ENCODE data around the gene SNX6.

Gene SNX6

GRCh38 chr14:34614638-34615037, 15.3 kb downstream of the SNX6 start:
- TF ChIP-seq ZNF70 (CRISPR knock-in tag; IDR thresholded peaks at IDR 0.05) = no peak
- TF ChIP-seq CREB5 (CRISPR knock-in tag; IDR thresholded peaks at IDR 0.05; ENCODE audit: low read depth) = no peak
- TF ChIP-seq PATZ1 (CRISPR knock-in tag; IDR thresholded peaks at IDR 0.05; ENCODE audit: borderline replicate concordance) = no peak
- TF ChIP-seq POU6F1 (CRISPR knock-in tag; IDR thresholded peaks at IDR 0.05; ENCODE audit: borderline replicate concordance, low read depth) = no peak
- no peak for TF ChIP-seq ZFP30 (CRISPR knock-in tag; IDR thresholded peaks at IDR 0.05)
- no peak for TF ChIP-seq ZC3H10 (CRISPR knock-in tag; IDR thresholded peaks at IDR 0.05)
- TF ChIP-seq ESRRG (CRISPR knock-in tag; IDR thresholded peaks at IDR 0.05) = no peak
- no peak for TF ChIP-seq OSR1 (CRISPR knock-in tag; IDR thresholded peaks at IDR 0.05)
- no peak for TF ChIP-seq BACH2 (CRISPR knock-in tag; IDR thresholded peaks at IDR 0.05; ENCODE audit: borderline replicate concordance)
- TF ChIP-seq ISL1 (CRISPR knock-in tag; IDR thresholded peaks at IDR 0.05) = no peak
- TF ChIP-seq TOX (CRISPR knock-in tag; IDR thresholded peaks at IDR 0.05; ENCODE audit: borderline replicate concordance) = no peak
- no peak for TF ChIP-seq ZNF8 (CRISPR knock-in tag; IDR thresholded peaks at IDR 0.05)
- no peak for TF ChIP-seq ZNF565 (CRISPR knock-in tag; conservative IDR thresholded peaks at IDR 0.05; ENCODE audit: low read depth)
- no peak for TF ChIP-seq SNAI2 (CRISPR knock-in tag; IDR thresholded peaks at IDR 0.05)
- ATAC-seq = no peak

- no peak for ATAC-seq
- TF ChIP-seq ZNF8 (CRISPR knock-in tag; IDR thresholded peaks at IDR 0.05) = no peak
- no peak for TF ChIP-seq ZNF70 (CRISPR knock-in tag; IDR thresholded peaks at IDR 0.05)
- no peak for TF ChIP-seq BACH2 (CRISPR knock-in tag; IDR thresholded peaks at IDR 0.05; ENCODE audit: borderline replicate concordance)
- no peak for TF ChIP-seq POU6F1 (CRISPR knock-in tag; IDR thresholded peaks at IDR 0.05; ENCODE audit: borderline replicate concordance, low read depth)
- no peak for TF ChIP-seq ZFP3 (CRISPR knock-in tag; IDR thresholded peaks at IDR 0.05)
Measured at GRCh38 chr14:34610101-34610500, 19.8 kb downstream of the SNX6 start.

- TF ChIP-seq CSRNP3 (CRISPR knock-in tag; IDR thresholded peaks at IDR 0.05) = no peak
- TF ChIP-seq ARNTL (CRISPR knock-in tag; IDR thresholded peaks at IDR 0.05; ENCODE audit: borderline replicate concordance, low read depth) = no peak
- TF ChIP-seq ZFP30 (CRISPR knock-in tag; IDR thresholded peaks at IDR 0.05) = no peak
- TF ChIP-seq RARB (CRISPR knock-in tag; IDR thresholded peaks at IDR 0.05) = no peak
- no peak for TF ChIP-seq ZNF70 (CRISPR knock-in tag; IDR thresholded peaks at IDR 0.05)
- TF ChIP-seq GLIS3 (CRISPR knock-in tag; IDR thresholded peaks at IDR 0.05) = no peak
- no peak for TF ChIP-seq PATZ1 (CRISPR knock-in tag; IDR thresholded peaks at IDR 0.05; ENCODE audit: borderline replicate concordance)
- no peak for TF ChIP-seq TOX (CRISPR knock-in tag; IDR thresholded peaks at IDR 0.05; ENCODE audit: borderline replicate concordance)
- no peak for TF ChIP-seq ESRRG (CRISPR knock-in tag; IDR thresholded peaks at IDR 0.05)
- TF ChIP-seq CREB5 (CRISPR knock-in tag; IDR thresholded peaks at IDR 0.05; ENCODE audit: low read depth) = no peak
- no peak for TF ChIP-seq TCF4 (CRISPR knock-in tag; IDR thresholded peaks at IDR 0.05; ENCODE audit: borderline replicate concordance)
- no peak for TF ChIP-seq ISL1 (CRISPR knock-in tag; IDR thresholded peaks at IDR 0.05)
- TF ChIP-seq BACH2 (CRISPR knock-in tag; IDR thresholded peaks at IDR 0.05; ENCODE audit: borderline replicate concordance) = no peak
- no peak for TF ChIP-seq TSHZ2 (CRISPR knock-in tag; IDR thresholded peaks at IDR 0.05)
- TF ChIP-seq CSDC2 (CRISPR knock-in tag; IDR thresholded peaks at IDR 0.05) = no peak
- TF ChIP-seq ZNF565 (CRISPR knock-in tag; conservative IDR thresholded peaks at IDR 0.05; ENCODE audit: low read depth) = no peak
Measured at GRCh38 chr14:34605461-34605860, 24.5 kb downstream of the SNX6 start.

More at GRCh38 chr14:34605461-34605860, 24.5 kb downstream of the SNX6 start:
- ATAC-seq = no peak

All from SK-N-SH treated with all-trans-retinoic acid at 6 μM for 48 hours (cell line).